Gastrocnemius medialis (tissue), 4 donors: ENCODE measurements around the gene RND2. TPM values are rescaled to one million over a fixed set of nuclear protein-coding genes. Genes with fewer than 3 reads are reported as not detected.

Experiments used
- ATAC-seq, 2 donors: fragments of 150-250 bp; one replicate each; pipeline ENCODE4 v1.9.1; 2016
- DNase-seq, 2 donors: peaks; one replicate each; pipeline ENCODE4 v3.0.0-alpha.2; 2019
- H3K27ac ChIP-seq, 4 donors: fragments of 200-600 bp; sonication (generic); 1 replicate in 1 of 4; 2 replicates in 3 of 4; pipeline ENCODE4 v1.5.1; 2016 to 2018; ENCODE audit warnings: mild to moderate bottlenecking in 2 of 4, moderate library complexity in 1 of 4
- H3K27me3 ChIP-seq, 3 donors: fragments of 200-600 bp; sonication (generic) in 2 of 3; 1 replicate in 1 of 3; 2 replicates in 2 of 3; pipeline versions ENCODE4 v1.5.1 to v1.6.0; 2016 to 2019; ENCODE audit warnings: mild to moderate bottlenecking in 1 of 3, moderate library complexity in 1 of 3
- H3K36me3 ChIP-seq, 2 donors: fragments of 200-600 bp; sonication (generic) in 1 of 2; one replicate each; pipeline ENCODE4 v1.5.1; 2017 to 2018
- H3K4me1 ChIP-seq, 2 donors: fragments of 200-600 bp; sonication (generic) in 1 of 2; one replicate each; pipeline ENCODE4 v1.5.1; 2016 to 2017; ENCODE audit warnings: mild to moderate bottlenecking in 2 of 2
- H3K4me3 ChIP-seq, 4 donors: fragments of 200-600 bp; sonication (generic) in 3 of 4; 1 replicate in 1 of 4; 2 replicates in 3 of 4; pipeline ENCODE4 v1.5.1; 2016 to 2019; ENCODE audit warnings: mild to moderate bottlenecking in 2 of 4
- H3K9me3 ChIP-seq, 3 donors: fragments of 200-600 bp; sonication (generic) in 2 of 3; 1 replicate in 1 of 3; 2 replicates in 2 of 3; pipeline ENCODE4 v1.5.1; 2016 to 2019
- POLR2A ChIP-seq, 2 donors: fragments of 450-650 bp; IDR thresholded peaks; one replicate each; pipeline ENCODE4 v1.6.1; 2017; ENCODE audit warnings: antibody characterized with exemption in 2 of 2, mild to moderate bottlenecking in 2 of 2, moderate library complexity in 2 of 2
- in situ Hi-C, 4 donors: fragments of 200-750 bp; cut with MboI; loops; one replicate each; pipeline versions ENCODE4 v1.15.0 to v1.8.0; 2017; ENCODE audit warnings: low sequenced_read_pairs in 4 of 4
- intact Hi-C: fragments of 100-400 bp; cut with DNase I; formaldehyde crosslinking; loops from one replicate; pipeline ENCODE4 v1.15.1; 2023; ENCODE audit warnings: low total_unique reads
- total RNA-seq, 4 donors: library from RNA; depleted of rRNA; stranded (reverse); fragments of >200 nt; gene quantifications; one replicate each; pipeline versions ENCODE4 v1.1.0 to v1.2.3, GENCODE V29; 2016
- TF ChIP-seq, protein P1 (sequence below), 5 experiments: fragments of 450-650 bp in 3 of 5; fragments of 200-600 bp in 2 of 5; sonication (generic) in 2 of 5; IDR thresholded peaks in 4 of 5; conservative IDR thresholded peaks in 1 of 5; 1 replicate in 4 of 5; 2 replicates in 1 of 5; pipeline ENCODE4 v1.5.1; 2016 to 2019; ENCODE audit warnings: antibody characterized with exemption in 5 of 5, mild to moderate bottlenecking in 3 of 5, moderate library complexity in 3 of 5

Gene RND2
- total RNA-seq, 4 donors from 2014 or later = 0.04 to 0.10 (median 0.10) TPM; not detected in 1

- no peak for TF ChIP-seq POLR2A (IDR thresholded peaks at IDR 0.05)
- TF ChIP-seq, protein P1, sequence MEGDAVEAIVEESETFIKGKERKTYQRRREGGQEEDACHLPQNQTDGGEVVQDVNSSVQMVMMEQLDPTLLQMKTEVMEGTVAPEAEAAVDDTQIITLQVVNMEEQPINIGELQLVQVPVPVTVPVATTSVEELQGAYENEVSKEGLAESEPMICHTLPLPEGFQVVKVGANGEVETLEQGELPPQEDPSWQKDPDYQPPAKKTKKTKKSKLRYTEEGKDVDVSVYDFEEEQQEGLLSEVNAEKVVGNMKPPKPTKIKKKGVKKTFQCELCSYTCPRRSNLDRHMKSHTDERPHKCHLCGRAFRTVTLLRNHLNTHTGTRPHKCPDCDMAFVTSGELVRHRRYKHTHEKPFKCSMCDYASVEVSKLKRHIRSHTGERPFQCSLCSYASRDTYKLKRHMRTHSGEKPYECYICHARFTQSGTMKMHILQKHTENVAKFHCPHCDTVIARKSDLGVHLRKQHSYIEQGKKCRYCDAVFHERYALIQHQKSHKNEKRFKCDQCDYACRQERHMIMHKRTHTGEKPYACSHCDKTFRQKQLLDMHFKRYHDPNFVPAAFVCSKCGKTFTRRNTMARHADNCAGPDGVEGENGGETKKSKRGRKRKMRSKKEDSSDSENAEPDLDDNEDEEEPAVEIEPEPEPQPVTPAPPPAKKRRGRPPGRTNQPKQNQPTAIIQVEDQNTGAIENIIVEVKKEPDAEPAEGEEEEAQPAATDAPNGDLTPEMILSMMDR (IDR thresholded peaks at IDR 0.05 in 4 of 5, conservative IDR thresholded peaks at IDR 0.05 in 1 of 5) = no peak
- Histone ChIP-seq H3K36me3 (no peaks in the 10 kb centered on the region), H3K27me3 (no peaks in the 10 kb centered on the region), H3K9me3 (no peaks in the 10 kb centered on the region), H3K27ac (no peak overlapping the region), H3K4me3 (no peak overlapping the region), H3K4me1 (peaks cover 4 to 6% of the 10 kb centered on the region in 2 donors)
- ATAC-seq = no peak
- intact Hi-C loops = no loop called here
- no peak for DNase-seq
- in situ Hi-C loops = loop anchor here in 1 of 4 donors (10.0 kb wide), 1 partner anchor 93 kb away; the partner anchor contains the start of gene BRCA1
These were observed 6.6 kb downstream of the RND2 start for GRCh38 chr17:43031666-43032065.

- DNase-seq (no peak), ATAC-seq (no peak)
- peaks cover 3 to 4% of the 10 kb centered on the region in 2 donors for H3K4me1 ChIP-seq
- H3K27ac ChIP-seq = no peak overlapping the region
- TF ChIP-seq, protein P1 (IDR thresholded peaks at IDR 0.05 in 4 of 5, conservative IDR thresholded peaks at IDR 0.05 in 1 of 5) = no peak
- no peaks in the 10 kb centered on the region for H3K36me3 ChIP-seq
- no peaks in the 10 kb centered on the region for H3K9me3 ChIP-seq
- in situ Hi-C loops = loop anchor here in 1 of 4 donors (10.0 kb wide), 1 partner anchor 91 kb away; the partner anchor contains the start of gene BRCA1
- intact Hi-C loops = no loop called here
- no peaks in the 10 kb centered on the region for H3K27me3 ChIP-seq
- H3K4me3 ChIP-seq = no peak overlapping the region
These were observed 9.2 kb downstream of the RND2 start for GRCh38 chr17:43033948-43034881.

- no peak for DNase-seq
- intact Hi-C loops (no loop called here), in situ Hi-C loops (loop anchor here in 1 of 4 donors (10.0 kb wide), 1 partner anchor 90 kb away; the partner anchor contains the start of gene BRCA1)
- H3K27ac ChIP-seq = no peak overlapping the region
- TF ChIP-seq, protein P1 (IDR thresholded peaks at IDR 0.05 in 4 of 5, conservative IDR thresholded peaks at IDR 0.05 in 1 of 5) = no peak
- TF ChIP-seq POLR2A (IDR thresholded peaks at IDR 0.05) = no peak
- ATAC-seq = no peak
- no peaks in the 10 kb centered on the region for H3K9me3 ChIP-seq
- H3K4me3 ChIP-seq = no peak overlapping the region
- no peaks in the 10 kb centered on the region for H3K36me3 ChIP-seq
- H3K27me3 ChIP-seq = no peaks in the 10 kb centered on the region
- peaks cover 0 to 4% of the 10 kb centered on the region in 2 donors for H3K4me1 ChIP-seq
These were observed 9.9 kb downstream of the RND2 start for GRCh38 chr17:43034894-43035293.

GRCh38 chr17:43039646-43040045 lies 14.6 kb downstream of the RND2 start:
- DNase-seq (no peak), ATAC-seq (no peak)
- Histone ChIP-seq H3K27me3 (no peaks in the 10 kb centered on the region), H3K27ac (no peak overlapping the region), H3K9me3 (no peaks in the 10 kb centered on the region), H3K36me3 (no peaks in the 10 kb centered on the region), H3K4me1 (no peaks in the 10 kb centered on the region), H3K4me3 (no peak overlapping the region)
- intact Hi-C loops (no loop called here), in situ Hi-C loops (loop anchor here in 1 of 4 donors (10.0 kb wide), 1 partner anchor 85 kb away; the partner anchor contains the start of gene BRCA1)
- TF ChIP-seq POLR2A (IDR thresholded peaks at IDR 0.05) = no peak
- TF ChIP-seq, protein P1 (IDR thresholded peaks at IDR 0.05 in 4 of 5, conservative IDR thresholded peaks at IDR 0.05 in 1 of 5) = no peak
